Right renal cortex interstitium (tissue), 3 donors: ENCODE data around the gene GBP7. TPM values are rescaled to one million over a fixed set of nuclear protein-coding genes. Genes with fewer than 3 reads are reported as not detected.
"Not testable (repeated sequence)": the region's sequence is repeated elsewhere in the genome, so short reads cannot be mapped to it uniquely, and the experiment has no call there.

Experiments
- DNase-seq, 3 donors: peaks; one replicate each; pipeline ENCODE4 v3.0.0-alpha.2; 2013; ENCODE audit warnings: low read depth in 3 of 3, low spot score in 2 of 3
- polyA plus RNA-seq, 3 donors: library from polyadenylated mRNA; unstranded; fragments of 120-200 nt; gene quantifications; one replicate each; pipeline ENCODE4 v1.2.1, GENCODE V29; 2013; ENCODE audit not compliant: insufficient read length in 3 of 3

Gene GBP7
- polyA plus RNA-seq, 3 donors = 0.14 to 0.18 TPM; not detected in 1

DNA sequence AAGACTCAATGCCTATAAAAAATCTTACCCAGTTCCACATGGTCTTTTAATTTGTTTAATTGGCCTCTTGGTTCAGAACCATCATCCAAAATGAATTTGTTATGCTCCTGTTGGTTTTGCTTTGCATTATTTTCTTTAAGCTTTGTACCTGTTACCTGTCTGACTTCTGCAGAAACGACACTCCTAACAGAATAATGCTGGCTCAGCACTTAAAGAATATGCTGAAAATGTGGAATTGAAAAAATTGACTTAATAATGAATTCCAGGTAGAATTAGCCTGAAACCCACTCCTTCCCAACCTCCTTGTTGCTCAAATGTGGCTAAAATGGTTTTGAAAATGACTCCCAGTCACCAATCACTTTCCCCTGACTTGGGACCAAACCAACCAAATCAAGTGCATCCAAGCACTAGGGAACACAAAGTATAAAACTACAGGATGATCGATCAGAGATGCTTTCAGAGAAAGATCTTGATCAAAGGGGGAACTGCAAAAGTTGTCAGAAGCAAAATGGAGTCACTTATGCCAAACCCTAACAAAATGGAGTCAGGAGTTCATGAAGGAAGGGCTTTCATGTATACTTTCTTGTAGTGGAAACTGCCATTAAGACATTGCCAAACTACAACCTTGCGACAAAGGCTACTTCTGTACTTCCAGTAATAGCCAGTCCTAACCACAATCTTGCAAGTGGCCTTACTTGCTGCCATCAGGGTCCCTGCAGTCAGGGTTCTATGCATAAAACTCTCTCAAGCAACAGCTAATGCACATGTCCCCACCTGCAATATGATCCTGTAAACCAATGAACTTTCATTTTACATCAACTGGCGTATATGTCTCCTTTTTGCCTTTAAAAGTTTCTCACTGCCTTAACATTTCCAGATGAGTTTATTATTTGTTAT, 5.4 kb downstream of the GBP7 start:
- no peak for DNase-seq

DNA sequence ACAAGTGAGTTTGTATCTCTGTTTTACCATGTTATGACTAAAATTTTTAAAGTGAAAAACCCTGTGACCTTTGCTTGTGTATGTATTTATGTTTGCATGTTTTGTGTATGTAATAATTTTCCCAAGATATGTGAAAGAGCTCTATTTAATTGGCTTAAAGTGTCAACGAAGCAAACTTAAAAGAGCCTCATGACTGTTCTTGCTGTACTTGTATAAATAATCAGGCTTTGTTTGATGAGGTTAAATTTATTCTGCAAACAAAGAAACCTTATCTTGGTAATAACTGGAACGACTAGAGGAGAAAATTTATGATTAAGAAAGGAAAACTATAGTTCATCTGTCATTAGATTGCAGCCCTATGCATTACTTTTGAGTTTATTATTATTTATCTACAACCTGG, 6.6 kb downstream of the GBP7 start:
- DNase-seq = no peak

DNA sequence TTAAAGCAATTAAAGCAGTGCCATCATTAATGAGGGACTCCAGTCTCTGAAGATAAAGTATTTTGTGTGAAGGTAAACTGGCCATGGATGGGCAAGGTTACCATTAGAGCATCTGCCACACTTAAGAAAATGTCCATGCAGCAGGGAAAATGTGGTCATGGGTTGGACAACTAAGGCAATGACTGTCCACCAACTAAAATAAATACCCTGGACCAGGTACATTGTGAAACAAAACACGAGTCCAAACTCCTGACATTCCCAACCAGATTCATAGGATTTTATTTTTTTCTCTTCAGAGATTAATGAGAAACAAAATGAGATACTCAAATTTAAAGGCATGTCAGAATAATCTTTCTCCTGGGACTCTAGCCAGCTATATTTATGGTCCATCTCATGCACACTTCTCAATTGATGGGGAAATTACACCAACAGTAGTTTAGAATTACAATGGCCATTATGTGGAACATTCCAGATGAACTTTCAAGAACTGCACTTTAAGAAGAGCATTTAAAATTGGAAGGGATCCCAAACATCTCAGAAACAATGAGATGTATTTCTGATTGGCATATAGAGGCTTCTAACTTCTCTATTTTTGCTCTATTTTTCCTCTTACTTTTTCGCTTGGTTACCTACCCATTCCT, 8.1 kb downstream of the GBP7 start:
- no peak for DNase-seq

DNA sequence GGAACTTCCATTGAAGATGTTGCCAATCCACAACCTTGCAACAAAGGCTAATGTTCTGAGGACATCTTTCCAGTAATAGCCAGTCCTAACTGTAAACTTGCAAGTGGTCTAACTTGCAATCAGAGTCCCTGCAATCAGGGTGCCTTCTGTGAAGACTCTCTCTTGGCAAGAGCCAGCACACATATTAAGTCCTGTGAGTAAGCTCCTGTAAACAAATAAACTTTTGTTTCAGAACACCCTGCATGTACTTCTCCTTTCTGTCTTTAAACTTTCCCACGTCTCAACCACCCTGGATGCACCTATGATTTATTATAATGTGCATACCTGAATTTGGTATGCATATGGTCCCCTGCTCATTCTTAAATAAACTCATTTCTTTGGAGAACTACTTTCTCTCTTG, 9.1 kb downstream of the GBP7 start:
- DNase-seq = no peak

DNA sequence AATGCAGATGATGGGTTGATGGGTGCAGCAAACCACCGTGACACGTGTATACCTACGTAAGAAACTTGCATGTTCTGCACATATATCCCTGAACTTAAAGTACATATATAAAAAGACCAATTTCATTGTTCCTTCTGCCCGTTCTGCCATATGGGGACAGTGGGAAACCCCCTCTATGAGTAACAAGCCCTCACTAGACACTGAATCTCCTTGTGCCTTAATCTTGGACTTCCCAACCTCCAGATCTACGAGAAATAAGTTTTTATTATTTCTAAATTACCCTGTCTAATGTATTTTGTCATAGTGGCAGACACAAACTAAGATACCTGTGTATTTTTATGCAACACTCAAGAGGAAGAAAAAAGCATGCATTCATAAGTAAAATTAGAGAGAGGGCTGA, 10.0 kb downstream of the GBP7 start:
- no peak for DNase-seq

DNA sequence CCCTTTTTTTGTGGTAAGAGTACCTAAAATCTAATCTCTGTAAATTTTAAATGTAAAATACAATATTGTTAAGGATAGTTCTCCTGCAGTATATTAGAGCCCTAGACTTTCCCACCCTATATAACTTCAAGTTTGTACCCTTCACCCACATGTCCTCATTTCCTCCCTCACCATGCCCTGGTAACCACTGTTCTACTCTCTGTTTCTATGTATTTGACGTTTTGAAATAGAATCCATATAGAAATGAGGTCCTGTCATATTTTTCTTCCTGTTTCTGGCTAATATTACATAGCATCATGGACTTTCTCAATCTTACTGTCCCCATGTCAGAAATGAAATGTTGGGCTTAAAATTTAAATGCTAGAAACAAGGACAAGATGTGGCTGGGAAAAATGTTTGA, 24.8 kb downstream of the GBP7 start:
- DNase-seq = no peak

DNA sequence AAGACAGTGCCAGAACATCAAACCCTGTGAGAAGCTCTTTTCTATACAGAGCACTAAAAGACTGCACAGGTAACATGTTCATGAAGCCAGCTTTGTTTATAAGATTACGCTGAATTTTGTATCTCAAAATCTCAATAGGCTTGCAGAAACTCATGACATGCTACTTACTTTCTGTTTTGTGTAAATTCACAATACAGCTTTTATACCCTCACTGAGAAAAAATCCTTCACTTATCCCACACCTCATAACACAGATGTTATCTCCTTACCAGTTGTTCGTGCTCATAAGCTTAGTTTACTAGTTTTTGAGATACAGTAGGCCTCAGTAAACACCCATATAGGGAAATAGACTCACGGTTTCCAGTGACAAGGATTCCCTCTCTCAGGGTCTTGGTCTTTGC, 25.8 kb downstream of the GBP7 start:
- DNase-seq = no peak

DNA sequence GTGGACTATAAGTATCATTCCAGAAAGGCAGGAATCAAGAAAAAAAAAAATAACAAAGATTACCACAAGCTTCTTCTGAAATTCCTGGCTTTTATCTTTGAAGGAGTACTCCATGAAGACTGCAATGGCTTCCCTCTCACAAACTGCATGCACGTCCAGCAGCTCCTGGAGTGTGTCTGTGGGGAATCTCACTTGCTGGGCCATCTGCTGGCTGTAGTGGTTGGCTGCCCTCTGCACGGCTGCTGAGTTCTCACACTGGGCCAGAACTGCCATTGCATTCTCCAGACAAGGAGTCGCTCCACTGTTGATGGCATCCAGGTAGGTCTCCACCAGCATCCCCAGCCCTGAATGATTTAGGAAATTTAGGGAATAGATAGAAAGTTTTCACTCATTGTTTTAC, 26.6 kb downstream of the GBP7 start:
- DNase-seq = no peak

DNA sequence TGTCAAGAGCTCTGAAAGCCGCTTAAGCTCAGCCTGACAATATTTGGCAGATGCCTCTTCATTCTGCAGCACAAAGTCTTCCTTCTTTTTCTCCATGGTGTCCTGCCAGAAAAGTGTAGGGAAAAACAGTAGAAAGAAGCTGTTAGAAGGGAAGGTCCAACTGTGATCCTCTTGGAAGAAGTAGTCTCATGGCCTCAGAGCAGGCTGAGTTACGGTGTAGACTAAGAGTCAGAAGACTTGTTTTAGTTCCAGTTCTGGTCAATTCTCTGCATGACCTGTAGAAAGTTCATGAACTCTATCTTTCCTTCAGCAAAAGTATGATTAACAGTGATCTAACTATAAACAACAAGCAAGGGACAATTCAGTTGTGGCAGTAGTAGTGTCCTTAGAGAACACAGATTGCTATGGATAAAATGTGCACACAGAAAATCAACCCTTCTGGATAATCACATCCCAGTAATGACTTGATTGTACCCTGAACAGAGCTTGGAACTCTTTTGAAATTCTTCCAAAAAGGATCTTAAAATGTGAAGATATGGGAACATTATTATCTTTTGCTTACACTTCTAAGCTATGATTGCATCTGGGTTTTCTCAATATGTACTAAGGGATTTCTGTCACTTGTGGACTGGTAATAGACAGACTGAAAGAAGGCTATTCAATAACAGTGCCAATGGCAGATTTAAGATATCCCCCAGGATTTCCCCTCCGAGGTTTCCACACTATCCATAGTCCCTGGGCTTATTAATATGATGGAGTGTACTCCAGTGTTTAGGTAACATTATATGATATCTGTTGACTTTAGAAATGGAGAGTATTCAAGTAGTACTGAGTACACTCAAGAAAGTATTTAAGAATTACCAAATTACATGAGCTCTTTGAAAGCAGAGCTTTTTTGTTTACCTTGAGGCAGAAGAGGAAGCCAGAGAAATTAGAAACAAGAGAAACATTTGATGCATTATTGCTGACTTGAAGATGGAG, 27.8 kb downstream of the GBP7 start:
- no peak for DNase-seq

DNA sequence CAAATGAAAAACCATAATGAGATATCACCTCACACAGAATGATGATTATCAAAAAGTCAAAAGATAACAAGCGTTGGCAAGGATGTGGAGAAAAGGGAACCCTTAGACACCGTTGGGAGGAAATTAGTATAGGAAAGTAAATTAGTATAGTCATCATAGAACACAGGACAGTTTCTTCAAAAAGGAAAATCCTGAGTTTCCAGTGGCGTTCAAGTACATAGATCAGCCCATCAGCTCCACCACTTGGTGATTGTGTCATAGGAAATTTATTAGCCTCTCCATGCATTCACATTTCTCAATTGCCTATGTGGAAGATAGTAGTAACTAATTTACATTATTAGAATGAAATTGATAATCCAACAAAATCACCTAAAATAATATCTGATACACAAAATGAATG, 29.1 kb downstream of the GBP7 start:
- DNase-seq = no peak

DNA sequence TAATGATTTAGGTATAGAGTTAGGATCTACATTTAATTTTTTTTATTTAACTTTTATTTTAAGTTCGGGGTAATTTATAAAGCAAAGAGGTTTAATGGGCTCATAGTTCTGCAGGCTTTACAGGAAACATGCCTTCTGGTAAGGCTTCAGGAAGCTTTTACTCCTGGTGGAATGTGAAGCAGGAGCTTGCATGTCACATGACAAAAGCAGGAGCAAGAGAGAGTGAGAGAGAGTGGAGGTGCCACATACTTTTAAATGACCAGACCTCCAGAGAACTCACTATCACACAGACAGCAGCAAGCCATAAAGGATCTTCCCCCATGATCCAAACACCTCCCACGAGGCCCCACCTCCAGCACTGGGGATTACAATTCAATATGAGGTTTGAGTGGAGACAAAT, 32.3 kb downstream of the GBP7 start:
- DNase-seq = no peak

DNA sequence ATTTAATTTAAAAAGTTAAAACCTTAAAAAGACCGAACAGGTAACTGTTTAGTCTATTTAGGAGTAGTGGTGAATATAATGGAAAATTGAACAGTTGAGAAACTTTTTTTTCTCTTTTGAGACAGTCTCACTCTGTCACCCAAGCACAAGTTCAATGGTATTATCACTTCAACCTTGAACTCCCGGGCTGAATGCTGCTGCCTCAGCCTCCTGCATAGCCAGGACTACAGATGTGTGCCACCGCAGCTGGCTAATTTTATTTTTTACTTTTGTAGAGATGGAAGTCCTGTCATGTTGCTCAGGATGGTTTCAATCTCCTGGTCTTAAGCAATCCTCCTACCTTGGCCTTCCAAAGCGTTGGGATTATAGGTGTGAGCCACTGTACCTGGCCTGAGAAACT, 33.6 kb downstream of the GBP7 start:
- no peak for DNase-seq

DNA sequence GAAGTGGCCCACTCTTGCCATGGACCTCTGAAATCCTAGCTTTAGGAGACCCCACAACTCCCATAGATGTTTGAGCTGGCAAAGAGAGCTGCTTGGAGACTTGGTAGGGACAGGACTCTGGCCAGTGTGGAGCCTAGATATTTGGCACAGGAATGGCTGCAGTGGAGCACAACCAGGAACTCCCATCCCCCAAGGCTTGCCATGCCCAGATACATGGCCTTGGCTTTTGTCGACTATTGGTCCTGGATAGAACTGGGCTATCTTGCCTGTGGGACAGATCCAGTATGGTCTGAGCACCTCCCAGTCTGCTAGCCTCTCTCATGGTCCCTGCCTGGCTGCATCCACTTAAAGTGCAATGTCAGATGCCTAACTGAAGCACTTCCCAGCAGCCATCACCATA, 42.1 kb downstream of the GBP7 start:
- DNase-seq = no peak

DNA sequence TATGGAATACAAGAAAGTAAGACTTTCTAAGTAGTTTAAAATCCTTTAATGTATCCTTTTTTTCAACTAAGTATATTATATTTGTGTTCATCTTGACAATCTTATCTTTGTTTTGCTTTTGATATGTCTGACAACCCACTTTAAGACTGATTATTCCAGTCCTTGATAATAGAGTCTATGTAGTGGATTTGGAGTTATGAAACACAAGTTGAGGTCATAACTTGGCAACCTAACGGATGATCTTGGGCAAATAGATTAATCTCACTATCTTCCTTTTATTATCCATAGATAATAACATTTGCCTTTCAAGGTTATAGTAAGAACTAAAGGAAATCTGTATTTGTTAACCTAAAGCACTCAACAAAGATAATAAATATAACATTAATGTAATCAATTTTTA, 45.1 kb downstream of the GBP7 start:
- DNase-seq = no peak

DNA sequence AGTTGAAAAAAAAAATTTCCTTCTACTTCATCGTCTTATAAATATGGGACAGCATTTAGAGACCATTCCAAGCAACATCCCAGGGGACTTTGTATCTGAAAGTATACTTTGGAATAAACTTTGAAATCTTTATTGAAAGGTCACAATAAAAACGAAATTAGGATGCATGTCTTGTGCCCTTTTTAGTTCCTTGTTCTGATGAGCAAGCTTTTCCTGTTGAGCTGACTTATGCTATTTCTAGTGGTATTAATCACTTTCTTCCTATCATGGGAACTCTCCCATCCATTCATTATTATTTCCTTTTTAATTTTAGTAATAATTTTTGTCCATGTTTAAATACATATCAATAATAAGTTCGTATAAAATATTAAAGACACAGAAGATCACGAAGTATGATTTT, 45.9 kb downstream of the GBP7 start:
- DNase-seq = no peak

DNA sequence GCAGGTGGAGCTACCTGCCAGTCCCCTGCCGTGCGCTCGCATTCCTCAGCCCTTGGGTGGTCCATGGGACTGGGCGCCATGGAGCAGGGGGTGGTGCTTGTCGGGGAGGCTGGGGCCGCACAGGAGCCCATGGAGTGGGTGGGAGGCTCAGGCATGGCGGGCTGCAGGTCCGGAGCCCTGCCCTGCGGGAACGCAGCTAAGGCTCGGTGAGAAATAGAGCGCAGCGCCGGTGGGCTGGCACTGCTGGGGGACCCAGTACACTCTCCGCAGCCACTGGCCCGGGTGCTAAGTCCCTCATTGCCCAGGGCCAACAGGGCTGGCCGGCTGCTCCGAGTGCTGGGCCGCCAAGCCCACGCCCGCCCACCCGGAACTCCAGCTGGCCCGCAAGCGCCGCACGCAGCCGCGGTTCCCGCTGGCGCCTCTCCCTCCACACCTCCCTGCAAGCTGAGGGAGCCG, 47.8 kb downstream of the GBP7 start:
- DNase-seq = not testable (repeated sequence)

DNA sequence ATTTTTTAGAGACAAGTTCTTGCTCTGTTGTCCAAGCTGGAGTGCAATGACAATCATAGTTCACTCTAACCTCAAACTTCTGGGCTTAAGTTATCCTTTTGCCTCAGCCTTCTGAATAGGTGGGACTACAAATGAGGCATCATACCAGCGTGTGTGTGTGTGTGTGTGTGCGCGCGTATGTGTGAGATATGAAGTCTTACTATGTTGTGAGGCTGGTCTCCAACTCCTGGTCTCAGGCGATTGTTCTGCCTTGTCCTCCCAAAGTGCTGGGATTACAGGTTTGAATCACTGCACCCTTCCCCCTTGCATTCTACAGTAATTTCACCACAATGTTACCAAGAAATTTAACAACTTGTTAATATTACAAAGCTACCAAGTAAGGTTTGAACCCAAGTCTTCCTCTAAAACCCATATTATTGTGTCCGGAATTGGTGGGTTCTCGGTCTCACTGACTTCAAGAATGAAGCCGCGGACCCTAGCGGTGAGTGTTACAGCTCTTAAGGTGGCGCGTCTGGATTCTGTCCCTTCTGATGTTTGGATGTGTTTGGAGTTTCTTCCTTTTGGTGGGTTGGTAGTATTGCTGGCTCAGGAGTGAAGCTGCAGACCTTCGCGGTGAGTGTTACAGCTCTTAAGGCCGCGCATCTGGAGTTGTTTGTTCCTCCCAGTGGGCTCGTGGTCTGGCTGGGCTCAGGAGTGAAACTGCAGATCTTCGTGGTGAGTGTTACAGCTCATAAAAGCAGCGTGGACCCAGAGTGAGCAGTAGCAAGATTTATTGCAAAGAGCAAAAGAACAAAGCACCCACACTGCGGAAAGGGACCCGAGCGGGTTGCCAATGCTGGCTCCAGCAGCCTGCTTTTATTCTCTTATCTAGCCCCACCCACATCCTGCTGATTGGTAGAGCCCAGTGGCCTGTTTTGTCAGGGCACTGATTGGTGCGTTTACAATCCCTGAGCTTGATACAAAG, 48.9 kb downstream of the GBP7 start:
- DNase-seq = not testable (repeated sequence)

DNA sequence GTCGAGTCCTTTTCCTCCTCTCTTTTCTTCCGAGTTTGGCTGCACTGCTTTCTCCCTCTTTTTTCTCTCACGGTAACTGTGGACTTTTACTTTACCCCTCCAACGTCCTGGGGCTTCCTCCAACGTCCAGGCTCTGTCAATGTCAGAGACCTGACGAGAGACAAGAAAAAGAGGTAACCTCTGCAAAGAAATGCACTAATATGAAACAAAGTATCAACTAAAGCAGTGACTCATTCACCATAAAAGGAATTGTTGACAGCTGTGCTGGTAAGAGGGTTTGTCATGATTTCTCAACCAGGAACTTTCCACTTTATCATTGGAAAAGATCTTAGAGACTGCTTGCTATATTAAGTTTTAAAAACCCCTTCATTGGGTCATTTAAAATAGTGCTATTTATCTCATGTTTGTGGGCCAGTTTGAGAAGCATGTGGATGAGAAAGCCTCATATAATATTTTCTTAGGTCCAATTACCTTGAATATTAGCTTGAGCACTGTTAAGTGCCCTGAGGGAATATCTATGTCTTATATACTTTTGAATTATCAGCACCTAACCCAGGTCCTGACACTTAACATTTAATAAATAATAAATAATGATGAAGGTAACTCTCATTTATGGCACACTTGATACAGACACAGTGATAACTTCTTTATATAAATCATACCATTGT, 49.8 kb downstream of the GBP7 start, which contains the start of gene GBP2:
Gene GBP2, minus strand, starts transcription at position 202 of the 668 bp plus-strand sequence. CDS start 4,148 bp downstream, outside the sequence.
- no peak for DNase-seq

DNA sequence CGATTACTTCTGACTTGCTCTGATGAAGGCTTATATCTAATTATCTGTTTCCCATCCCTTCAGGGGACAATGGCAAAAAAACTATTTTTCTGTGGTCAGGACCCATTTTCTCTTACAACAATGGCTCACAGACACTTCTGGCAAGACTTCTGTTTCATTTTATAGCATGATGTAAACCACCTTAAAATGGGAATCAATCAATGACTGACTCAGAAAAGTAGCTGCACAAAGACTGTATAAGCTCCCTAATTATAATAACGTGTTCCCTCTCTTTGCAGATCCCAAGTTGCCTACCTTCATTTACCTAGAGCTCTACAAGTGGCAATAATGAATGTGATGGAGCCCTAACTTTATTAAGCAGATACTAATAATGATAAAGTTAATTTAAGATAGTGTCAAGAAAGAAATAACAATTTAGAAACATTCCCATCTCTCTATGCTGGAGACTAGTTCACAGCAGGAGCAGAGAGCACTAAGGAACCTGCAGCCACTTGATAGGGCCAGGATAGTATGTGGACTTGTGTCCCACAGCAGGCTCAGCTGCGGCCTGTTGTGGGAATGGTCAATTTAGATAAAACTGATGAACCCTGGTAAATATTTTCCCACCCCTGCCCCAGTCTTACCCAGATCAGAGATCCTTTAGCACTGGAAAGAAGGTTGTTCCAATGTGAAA, 50.4 kb downstream of the GBP7 start:
- DNase-seq = no peak
